Glomerular visceral epithelial cell (primary cell): ENCODE results near the gene CPEB3.

Experiments used
- DNase-seq: peaks from one replicate; pipeline ENCODE4 v3.0.0-alpha.2; 2016; ENCODE audit errors: extremely low spot score

CPEB3 gene

GRCh38 chr10:92103376-92104090, 187.3 kb downstream of the CPEB3 start:
- no peak for DNase-seq

- DNase-seq = no peak
Observed at GRCh38 chr10:92102601-92103213, 188.2 kb downstream of the CPEB3 start.

GRCh38 chr10:92094960-92095359, 195.9 kb downstream of the CPEB3 start:
- no peak for DNase-seq

- DNase-seq = no peak
Observed at GRCh38 chr10:92091965-92092364, 198.9 kb downstream of the CPEB3 start.

- peak; percentile 85 for DNase-seq
Observed at GRCh38 chr10:92087750-92088395, 203.0 kb downstream of the CPEB3 start.

GRCh38 chr10:92082583-92083280, 208.1 kb downstream of the CPEB3 start:
- no peak for DNase-seq

GRCh38 chr10:92081641-92082040, 209.2 kb downstream of the CPEB3 start:
- no peak for DNase-seq

- no peak for DNase-seq
Observed at GRCh38 chr10:92080244-92080643, 210.6 kb downstream of the CPEB3 start.

GRCh38 chr10:92079003-92079402, 211.9 kb downstream of the CPEB3 start:
- no peak for DNase-seq

GRCh38 chr10:92076722-92077121, 214.2 kb downstream of the CPEB3 start:
- DNase-seq = no peak

GRCh38 chr10:92075829-92076228, 215.0 kb downstream of the CPEB3 start:
- no peak for DNase-seq

GRCh38 chr10:92074126-92074887, 216.6 kb downstream of the CPEB3 start:
- DNase-seq = no peak

- no peak for DNase-seq
Observed at GRCh38 chr10:92068900-92069299, 222.0 kb downstream of the CPEB3 start.

- no peak for DNase-seq
Observed at GRCh38 chr10:92066386-92066785, 224.5 kb downstream of the CPEB3 start.

- no peak for DNase-seq
Observed at GRCh38 chr10:92064506-92064905, 226.4 kb downstream of the CPEB3 start.

- no peak for DNase-seq
Observed at GRCh38 chr10:92062273-92062672, 228.6 kb downstream of the CPEB3 start.

GRCh38 chr10:92054807-92055206, 236.1 kb downstream of the CPEB3 start:
- DNase-seq = no peak

- no peak for DNase-seq
Observed at GRCh38 chr10:92052741-92053140, 238.1 kb downstream of the CPEB3 start.

- DNase-seq = no peak
Observed at GRCh38 chr10:92052088-92052487, 238.8 kb downstream of the CPEB3 start.

- DNase-seq = no peak
Observed at GRCh38 chr10:92047215-92047614, 243.7 kb downstream of the CPEB3 start.

- no peak for DNase-seq
Observed at GRCh38 chr10:92045641-92046106, 245.2 kb downstream of the CPEB3 start.

GRCh38 chr10:92042541-92042940, 248.3 kb downstream of the CPEB3 start:
- DNase-seq = no peak
